ENCODE measurements around the gene ABTB1.
"Not testable (repeated sequence)": the region's sequence is repeated elsewhere in the genome, so short reads cannot be mapped to it uniquely, and the experiment has no call there.

Gene ABTB1

GRCh38 chr3:127680798-127681221 lies 8.1 kb downstream of the ABTB1 start:
- TF ChIP-seq, protein P1, sequence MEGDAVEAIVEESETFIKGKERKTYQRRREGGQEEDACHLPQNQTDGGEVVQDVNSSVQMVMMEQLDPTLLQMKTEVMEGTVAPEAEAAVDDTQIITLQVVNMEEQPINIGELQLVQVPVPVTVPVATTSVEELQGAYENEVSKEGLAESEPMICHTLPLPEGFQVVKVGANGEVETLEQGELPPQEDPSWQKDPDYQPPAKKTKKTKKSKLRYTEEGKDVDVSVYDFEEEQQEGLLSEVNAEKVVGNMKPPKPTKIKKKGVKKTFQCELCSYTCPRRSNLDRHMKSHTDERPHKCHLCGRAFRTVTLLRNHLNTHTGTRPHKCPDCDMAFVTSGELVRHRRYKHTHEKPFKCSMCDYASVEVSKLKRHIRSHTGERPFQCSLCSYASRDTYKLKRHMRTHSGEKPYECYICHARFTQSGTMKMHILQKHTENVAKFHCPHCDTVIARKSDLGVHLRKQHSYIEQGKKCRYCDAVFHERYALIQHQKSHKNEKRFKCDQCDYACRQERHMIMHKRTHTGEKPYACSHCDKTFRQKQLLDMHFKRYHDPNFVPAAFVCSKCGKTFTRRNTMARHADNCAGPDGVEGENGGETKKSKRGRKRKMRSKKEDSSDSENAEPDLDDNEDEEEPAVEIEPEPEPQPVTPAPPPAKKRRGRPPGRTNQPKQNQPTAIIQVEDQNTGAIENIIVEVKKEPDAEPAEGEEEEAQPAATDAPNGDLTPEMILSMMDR (IDR thresholded peaks at IDR 0.05; ENCODE audit: control insufficient read depth, extremely low read depth, insufficient read depth), result no peak
- DNase-seq (ENCODE audit: low read depth), result no peak
- H3K4me3 ChIP-seq (ENCODE audit: low read depth, low read length), result no peak overlapping the region

- H3K4me3 ChIP-seq (ENCODE audit: low read depth, low read length), result not testable (repeated sequence)
Observed at GRCh38 chr3:127682175-127682554, 9.4 kb downstream of the ABTB1 start.

DNA sequence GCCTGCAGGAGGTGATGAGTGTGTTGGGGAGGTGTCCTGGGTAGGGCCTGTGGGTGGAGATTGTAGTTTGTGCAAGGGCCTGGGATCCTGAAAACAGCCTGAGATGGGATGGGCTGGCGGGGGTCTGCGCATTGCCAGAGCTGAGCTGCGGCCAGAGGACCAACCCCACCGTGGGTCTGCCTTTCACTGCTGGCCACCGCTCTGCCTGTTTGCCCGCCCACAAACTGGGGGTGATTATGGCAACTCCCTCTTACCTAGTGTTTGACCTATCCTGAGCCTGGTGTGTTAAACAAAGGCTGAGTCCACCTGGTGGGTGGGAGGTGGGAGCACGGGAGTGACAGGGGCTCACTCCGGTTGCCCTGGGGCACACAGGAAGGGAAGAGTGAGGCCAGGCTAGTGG lies 9.8 kb downstream of the ABTB1 start:
- no peak overlapping the region for H3K4me3 ChIP-seq (ENCODE audit: low read depth, low read length)
- TF ChIP-seq, protein P1 (IDR thresholded peaks at IDR 0.05; ENCODE audit: control insufficient read depth, extremely low read depth, insufficient read depth), result no peak
- no peak for DNase-seq (ENCODE audit: low read depth)

More at GRCh38 chr3:127682175-127682554, 9.4 kb downstream of the ABTB1 start:
- DNase-seq (ENCODE audit: low read depth), result not testable (repeated sequence)

DNA sequence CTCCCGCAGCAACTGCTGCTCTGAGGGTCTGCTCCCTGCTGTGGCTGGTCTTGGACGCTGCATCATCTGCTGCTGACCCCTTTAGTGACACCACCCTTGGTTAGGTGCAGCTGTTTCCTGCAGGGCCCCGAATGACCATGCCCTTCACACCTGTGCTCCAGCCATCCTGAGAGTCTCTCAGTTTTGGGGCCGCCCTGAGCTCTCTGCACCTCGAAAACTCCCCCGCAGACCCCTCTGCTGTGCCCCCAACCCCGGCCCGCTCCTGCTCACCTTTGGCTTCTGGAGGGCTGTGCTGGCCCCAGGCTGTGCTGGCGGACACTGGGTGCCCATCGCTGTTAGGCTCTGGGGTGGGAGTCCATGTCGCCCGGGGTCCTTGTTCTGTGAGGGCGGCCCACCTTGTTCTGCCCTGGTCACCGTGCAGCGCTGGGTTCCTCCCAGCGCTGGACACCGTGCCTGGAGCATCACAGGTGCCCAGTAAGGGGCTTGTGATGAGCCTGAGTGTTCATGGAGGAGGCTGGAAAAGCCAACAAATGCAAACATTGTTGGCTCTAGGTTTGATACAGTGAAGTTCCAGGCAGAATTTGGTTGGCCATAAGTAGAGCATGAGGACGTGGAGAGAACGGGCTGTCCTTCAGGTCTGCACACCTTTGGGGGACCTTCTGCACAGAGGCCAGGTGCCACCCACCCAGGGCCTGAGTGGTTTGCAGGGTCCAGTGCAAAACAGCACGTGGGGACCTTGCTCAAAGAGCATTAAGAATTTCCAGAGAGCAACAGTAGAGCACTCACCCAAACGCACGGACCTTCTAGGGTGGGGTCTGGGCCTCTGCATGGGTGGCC lies 12.3 kb downstream of the ABTB1 start:
- H3K4me3 ChIP-seq (ENCODE audit: low read depth, low read length), result no peak overlapping the region
- no peak for DNase-seq (ENCODE audit: low read depth)
- TF ChIP-seq, protein P1 (IDR thresholded peaks at IDR 0.05; ENCODE audit: control insufficient read depth, extremely low read depth, insufficient read depth), result no peak

DNA sequence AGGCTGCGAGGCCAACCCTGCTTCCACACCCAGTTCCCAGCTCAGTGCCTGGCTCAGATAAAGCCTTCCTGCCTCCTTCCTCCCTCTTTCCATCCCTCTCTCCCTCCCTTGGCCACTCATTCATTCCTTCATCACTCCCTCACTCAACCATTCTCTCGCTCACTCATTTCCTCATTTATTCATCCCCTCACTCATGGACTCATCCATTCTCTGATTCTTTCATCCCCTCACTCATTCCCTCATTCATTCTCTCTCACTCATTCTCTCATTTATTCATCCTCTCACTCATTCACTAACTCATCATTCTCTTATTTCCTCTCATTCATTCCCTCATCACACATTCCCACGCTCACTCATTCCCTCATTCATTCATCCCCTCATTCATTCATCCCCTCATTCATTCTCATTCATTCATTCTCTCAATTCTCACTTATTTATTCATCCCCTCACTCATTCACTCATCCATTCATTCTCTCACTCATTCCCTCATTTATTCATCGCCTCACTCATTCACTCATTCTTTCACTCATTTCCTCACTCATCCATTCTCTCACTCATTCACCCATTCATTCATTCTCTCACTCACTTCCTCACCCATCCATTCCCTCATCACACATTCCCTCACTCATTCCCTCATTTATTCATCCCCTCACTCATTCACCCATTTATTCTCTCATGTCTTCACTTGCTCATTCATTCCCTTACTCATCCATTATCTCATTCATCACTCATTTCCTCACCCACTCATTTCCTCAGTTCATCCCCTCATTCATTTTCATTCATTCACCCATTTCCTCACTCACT lies 13.2 kb downstream of the ABTB1 start:
- DNase-seq (ENCODE audit: low read depth), result no peak
- TF ChIP-seq, protein P1 (IDR thresholded peaks at IDR 0.05; ENCODE audit: control insufficient read depth, extremely low read depth, insufficient read depth), result no peak
- H3K4me3 ChIP-seq (ENCODE audit: low read depth, low read length), result no peak overlapping the region

- no peak overlapping the region for H3K4me3 ChIP-seq (ENCODE audit: low read depth, low read length)
- DNase-seq (ENCODE audit: low read depth), result no peak
- TF ChIP-seq, protein P1 (IDR thresholded peaks at IDR 0.05; ENCODE audit: control insufficient read depth, extremely low read depth, insufficient read depth), result no peak
Observed at GRCh38 chr3:127686512-127686894, 13.8 kb downstream of the ABTB1 start.

DNA sequence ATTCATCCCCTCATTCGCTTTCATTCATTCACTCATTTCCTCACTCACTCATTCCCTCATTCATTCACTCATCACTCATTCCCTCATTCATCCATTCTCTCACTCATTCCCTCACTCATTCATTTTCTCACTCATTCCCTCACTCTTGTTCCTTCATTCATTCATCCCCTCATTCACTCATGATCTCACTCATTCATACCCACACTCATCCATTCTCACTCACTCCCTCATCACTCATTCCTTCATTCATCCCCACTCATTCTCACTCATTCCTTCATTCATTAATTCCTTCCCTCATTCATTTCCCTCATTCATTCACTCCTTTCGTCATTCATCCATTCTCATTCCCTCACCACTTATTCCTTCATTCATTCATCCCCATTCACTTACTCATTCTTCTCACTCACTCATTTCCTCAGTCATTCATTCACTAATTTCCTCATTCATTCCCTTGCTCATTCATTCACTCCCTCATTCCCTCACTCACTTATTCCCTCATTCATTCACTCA lies 14.5 kb downstream of the ABTB1 start:
- TF ChIP-seq, protein P1 (IDR thresholded peaks at IDR 0.05; ENCODE audit: control insufficient read depth, extremely low read depth, insufficient read depth), result no peak
- H3K4me3 ChIP-seq (ENCODE audit: low read depth, low read length), result no peak overlapping the region
- DNase-seq (ENCODE audit: low read depth), result no peak

Measured in LNCaP clone FGC (cell line).